Measurements from ENCODE around the gene IGFBP6.

Gene IGFBP6, protein sequence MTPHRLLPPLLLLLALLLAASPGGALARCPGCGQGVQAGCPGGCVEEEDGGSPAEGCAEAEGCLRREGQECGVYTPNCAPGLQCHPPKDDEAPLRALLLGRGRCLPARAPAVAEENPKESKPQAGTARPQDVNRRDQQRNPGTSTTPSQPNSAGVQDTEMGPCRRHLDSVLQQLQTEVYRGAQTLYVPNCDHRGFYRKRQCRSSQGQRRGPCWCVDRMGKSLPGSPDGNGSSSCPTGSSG

GRCh38 chr12:53097564-53098353 is at the start of gene IGFBP6:
TSS of gene IGFBP6 (plus strand) at chr12:53097667. CDS start at chr12:53097718, 51 bp downstream.
- peak; percentile 54 for DNase-seq

DNA sequence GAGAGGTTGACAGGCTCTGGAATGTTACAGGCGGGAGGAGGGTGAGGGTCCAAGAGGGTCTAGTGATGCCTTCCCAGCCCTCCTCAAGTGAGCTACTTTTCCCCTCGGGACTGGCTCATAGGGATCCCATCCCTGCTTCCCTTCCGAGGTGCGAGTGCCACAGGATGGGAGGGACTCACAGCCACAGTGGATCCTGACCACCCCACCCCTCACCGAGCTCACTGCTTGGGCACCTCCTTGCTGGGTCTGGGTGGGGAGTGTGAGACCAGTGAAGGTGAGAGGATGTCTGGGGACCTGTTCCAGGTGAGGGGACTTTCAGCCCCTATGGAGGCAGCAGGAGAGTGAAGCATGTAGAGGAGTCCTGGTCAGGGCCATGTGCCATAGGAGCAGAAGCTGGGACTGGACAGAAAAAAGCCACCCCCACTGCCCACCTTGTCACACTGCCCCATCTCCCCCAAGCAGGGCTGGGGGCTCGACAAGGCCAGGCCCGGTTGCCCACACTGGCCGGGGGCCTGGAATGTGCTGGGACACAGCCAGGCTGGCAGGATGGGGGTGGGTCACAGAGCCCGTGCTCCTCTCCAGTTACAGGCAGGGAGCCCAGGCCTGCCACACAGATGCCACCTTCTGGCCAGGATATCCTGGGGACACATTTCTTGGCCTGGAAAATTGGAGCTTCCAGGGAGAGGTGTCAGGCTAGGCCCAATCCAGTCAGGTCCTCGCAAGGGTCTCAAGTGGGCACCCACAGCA is 49.3 kb upstream of the IGFBP6 start:
- DNase-seq: peak; percentile 4

DNA sequence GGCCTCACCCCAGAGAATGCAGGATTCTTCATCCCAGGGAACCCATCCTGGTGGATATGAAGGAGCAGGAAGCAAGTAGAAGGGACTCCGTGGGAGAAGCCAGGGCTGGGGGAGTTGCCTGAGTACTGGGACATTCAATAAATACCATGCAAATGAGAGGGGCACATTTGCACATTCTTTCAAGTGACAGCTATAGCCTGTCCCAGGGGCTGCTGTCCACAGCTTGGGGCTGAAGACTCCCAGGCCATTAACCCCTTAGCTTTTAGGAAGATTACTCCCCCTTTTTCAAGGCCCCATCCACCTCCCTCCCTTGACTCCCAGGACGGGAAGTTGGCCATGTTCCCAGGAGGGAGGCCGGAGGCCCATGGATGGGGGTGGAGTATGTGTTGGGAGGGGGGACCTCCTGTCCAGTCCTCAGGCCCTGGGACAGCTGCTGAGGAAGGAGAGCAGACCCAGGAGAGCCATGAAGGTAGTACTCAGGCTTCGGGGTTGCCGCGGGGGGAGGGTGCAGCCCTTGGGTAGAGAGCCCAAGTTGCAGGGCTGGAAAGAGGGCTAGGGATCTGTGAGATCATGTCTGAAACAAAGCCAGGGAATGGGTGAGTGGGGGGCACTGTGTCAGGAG is 48.6 kb upstream of the IGFBP6 start:
- DNase-seq: peak; percentile 3

- DNase-seq: peak; percentile 13
These were observed 47.7 kb upstream of the IGFBP6 start, which contains the start of gene TNS2 for GRCh38 chr12:53049571-53050318. TSS of gene TNS2 (plus strand) at chr12:53050065. CDS start at chr12:53050186, 121 bp downstream.

DNA sequence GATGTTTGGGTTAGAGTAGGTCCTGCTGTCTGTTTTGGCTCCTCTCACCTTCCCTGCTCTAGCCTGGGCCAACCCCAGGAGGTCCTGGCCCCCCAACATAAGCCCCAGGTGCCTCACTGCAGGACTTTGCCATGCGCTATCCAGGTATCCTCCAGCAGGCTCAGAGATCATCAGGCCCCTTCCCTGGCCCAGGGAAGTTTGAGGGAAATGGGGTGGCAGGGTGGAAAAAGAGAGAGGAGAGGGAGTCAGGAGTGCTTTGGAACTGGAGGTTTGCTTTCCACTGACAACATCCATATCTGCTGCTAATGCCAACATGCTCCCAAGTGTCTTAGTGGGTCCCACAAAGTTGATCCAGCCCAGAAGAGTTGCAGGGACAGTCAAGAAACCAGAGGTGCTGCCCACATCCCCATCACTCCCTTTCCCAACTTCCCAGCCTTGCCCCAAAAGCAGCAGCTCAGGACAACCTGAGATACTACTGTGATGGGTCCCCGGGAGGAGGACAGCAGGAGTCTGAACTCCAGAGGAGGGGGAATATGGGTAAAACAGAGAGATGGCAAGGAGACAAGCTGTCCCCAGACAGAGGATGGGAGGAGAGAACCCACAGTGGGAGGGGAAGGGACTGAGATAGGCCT is 46.9 kb upstream of the IGFBP6 start:
- no peak for DNase-seq

DNA sequence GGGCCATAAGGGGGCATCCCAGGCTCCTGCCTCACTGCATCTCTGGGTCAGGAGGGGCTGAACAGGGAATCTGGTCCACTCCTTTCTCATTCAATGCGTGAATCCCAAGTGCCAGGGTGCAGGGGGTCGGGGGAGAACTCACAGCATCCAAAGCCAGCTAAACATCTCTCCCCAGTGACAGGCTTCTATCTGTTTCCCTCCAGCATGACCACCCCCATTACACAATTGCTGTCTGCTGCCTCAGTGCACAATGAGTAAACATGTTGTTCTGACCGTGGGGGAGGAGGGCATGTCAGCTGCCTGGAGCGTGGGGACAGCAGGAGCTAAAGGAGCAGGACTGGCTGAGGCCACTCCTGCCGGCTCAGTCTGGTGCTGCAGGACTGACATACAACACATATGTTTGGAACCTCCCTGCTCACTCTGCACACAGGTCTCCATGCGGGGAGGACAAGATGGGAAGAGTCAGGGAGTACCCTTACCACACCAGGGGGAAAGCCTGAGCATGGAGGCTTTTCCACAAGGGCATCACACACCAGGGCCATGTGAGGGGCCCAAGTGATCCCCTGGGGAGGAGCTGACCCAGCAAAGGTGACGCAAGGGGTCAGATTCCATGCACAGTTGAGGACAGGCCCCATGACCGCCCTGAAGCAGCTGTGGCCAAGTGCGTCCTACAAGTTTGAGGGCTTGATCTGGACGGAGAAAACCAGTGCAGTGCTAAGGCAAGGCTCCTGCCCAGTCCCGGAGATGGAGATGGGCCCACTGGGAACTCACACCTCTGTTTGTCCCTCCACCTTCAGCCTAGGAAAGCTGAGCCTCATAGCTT is 46.2 kb upstream of the IGFBP6 start:
- no peak for DNase-seq

DNA sequence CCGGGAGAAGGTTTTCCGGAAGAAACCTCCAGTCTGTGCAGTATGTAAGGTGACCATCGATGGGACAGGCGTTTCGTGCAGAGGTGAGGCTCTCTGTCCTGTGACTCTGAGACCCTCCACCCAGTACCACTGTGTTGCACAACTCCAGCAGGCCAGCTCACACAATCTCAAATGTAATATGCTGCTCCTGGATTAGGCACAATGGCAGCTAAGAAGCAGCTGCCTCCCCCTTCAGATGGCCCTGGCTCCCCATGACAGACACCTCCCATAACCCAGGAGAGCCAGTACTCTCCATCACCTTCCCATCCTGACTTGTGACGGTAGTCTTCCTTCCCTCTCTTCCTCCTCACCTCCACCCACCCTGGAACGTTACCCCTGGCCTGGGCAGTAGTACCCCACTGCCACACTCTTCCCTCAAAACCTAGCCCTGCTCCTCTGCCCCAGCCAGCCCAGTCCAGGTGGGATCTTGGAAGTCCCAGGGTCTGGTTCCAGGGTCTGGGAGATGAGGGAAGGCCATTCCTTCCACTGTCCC is 45.5 kb upstream of the IGFBP6 start:
- no peak for DNase-seq

- DNase-seq: no peak
These were observed 44.8 kb upstream of the IGFBP6 start for GRCh38 chr12:53052419-53053217.

DNA sequence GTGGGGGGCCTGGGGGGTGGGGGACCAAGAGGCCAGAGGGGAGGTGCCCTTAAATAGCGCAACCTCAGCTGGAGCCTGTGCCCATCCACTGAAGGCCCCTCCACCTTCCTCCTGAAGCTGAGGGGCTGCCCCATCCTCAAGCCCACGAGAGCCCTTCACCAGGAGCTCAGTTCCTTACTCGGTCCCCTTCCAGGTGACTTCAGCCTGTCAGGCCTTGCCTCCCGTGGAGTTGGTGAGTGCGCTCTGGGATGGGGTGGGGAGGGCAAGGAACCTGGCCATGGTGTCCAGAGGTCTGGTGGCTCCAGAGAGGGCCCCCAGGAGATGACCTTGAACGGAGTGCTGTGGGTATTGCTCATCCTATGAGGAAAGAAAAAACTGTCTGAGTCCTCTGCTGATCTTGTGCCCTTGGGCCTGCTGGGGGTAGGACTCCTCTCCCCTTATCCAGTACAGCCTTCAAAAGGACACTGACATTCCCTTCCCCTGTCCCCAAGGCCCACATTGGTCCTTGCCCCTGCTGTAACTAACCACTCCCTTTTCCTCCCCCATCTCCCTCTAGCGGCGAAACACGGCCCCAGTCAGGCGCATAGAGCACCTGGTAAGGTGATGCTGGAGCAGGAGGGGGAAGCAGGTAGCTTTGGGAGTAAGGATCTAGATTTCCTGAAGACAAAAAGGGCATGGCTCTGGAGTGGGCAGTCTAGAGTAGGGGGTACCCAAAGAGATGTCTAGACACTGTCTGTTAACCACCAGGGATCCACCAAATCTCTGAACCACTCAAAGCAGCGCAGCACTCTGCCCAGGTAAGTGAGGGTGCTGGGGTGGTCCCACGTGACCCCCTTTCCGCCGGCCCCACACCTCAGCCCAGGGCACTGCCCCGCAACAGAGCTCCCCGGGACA is 44.0 kb upstream of the IGFBP6 start:
- peak; percentile 61 for DNase-seq

- DNase-seq: peak; percentile 93
These were observed 43.2 kb upstream of the IGFBP6 start for GRCh38 chr12:53054112-53054878.

DNA sequence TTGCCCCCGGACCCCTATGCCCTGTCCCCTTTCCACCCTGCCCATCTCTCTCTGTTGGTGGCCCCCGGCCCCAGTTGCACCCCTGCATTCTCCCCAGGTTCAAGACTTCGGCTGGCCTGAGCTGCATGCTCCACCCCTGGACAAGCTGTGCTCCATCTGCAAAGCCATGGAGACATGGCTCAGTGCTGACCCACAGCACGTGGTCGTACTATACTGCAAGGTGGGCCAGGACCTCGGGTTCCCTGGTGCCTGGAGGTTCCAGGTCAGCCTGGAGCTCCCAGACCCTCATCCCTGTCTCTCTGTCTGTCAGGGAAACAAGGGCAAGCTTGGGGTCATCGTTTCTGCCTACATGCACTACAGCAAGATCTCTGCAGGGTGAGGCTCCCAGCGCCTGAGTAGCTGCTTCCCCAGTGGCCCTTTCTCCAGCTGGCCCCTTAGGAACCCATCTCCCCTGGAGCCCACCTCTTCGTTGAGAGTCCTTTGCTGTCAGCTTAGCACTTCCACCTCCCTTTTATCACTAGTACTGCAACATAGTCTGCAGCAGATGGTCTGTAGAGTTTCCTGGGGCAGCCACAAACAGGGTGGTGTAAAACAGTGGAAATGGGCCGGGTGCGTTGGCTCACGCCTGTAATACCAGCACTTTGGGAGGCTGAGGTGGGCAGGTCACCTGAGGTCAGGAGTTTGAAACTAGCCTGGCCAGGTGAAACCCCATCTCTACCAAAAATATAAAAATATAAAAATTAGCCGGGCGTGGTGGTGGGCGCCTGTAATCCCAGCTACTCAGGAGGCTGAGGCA is 41.8 kb upstream of the IGFBP6 start:
- DNase-seq: no peak

- DNase-seq: no peak
These were observed 41.2 kb upstream of the IGFBP6 start for GRCh38 chr12:53056296-53056695.

GRCh38 chr12:53056901-53057300 is 40.6 kb upstream of the IGFBP6 start:
- DNase-seq: no peak

DNA sequence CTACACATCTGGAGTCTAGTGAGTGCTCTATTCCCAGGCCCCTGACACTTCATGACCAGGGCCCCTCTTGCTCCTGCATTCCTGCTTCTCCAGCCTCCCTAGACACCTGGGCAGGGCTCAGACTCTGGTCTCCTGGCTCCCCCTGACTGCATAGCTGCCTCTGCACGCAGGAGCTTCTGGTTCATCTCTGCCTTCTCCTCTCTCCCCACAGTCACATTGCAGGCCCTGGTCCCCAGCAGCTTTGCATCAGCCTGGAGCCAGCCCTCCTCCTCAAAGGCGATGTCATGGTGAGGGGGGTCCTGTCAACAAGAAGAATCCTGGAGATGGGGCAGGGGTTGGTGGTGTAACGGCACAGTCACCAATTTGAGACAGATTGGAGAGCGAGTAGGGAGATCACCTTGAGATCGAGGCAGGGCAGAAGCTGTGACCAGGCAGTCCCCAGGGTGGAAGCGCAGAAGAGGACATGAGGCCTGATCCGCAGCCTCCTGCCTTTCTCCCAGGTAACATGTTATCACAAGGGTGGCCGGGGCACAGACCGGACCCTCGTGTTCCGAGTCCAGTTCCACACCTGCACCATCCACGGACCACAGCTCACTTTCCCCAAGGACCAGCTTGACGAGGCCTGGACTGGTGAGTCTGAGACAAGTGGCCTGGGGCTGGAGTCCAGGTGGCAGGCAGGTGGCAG is 39.5 kb upstream of the IGFBP6 start:
- no peak for DNase-seq

GRCh38 chr12:53058674-53059433 is 38.6 kb upstream of the IGFBP6 start:
- no peak for DNase-seq

Data from stimulated activated CD4-positive, alpha-beta T cell treated with anti-CD3 and anti-CD28 coated beads, Interleukin-4, amount 100 ng/mL, for 24 hours (primary cell).